Measurements from ENCODE around the gene SLC22A16. TPM values are rescaled to one million over a fixed set of nuclear protein-coding genes. Genes with fewer than 3 reads are reported as not detected.

The SLC22A16 gene
- total RNA-seq, 4 donors from 2014 or later = 0.27 TPM; not detected in 3

DNA sequence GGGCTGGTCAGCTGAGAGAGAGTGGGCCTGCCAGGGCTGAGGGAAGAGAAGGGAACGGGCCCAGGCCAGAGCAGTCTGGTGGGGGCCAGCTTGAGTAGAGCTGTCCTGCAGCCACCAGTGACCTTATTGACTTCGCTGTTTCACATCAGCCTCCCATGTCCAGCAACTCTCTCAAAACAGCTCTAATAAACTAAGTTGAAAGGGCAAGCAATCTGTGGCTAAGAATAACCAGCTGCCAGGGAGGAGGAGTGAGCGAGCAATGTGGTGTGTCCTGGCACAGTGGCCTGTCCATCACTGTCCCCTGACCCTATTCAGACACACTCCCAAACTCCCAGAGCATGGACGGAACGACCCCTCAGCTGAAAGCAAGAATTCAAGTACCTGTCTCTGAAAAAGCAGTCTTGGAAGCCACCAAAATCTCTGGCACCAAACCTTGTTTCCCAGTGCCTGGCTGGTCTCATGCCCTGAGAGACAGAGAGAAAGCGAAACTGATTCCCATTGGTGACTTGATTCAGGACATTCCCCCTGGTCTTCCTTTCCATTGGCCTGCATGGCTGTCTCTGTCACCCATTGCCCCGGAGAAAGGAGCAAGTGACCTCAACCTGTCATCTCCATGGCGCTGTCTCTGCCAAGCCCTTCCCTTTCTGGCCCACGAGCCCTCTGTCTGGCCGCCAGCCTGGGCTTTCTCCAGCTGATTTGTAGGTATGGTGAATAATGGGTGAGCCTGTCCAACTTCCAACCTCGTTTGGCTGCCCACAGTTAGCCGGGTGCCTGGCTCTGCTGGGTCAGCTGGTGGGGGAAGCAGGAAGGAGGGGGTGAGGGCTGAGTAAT lies 61.1 kb downstream of the SLC22A16 start, which contains the start of gene DDO:
Gene DDO, minus strand, starts transcription at position 490 of the 831 bp plus-strand sequence. CDS start 2,113 bp downstream, outside the sequence.
- Histone ChIP-seq H3K4me1 (peaks cover 0 to 16% of the 10 kb centered on the region in 2 donors), H3K27ac (peak within 1 kb of the TSS; percentile 61 to 75 (median 69)), H3K4me3 (replicated peaks in 1 of 3) (peak within 1 kb of the TSS in 1 of 3 donors; percentile 13), H3K9me3 (no peaks in the 10 kb centered on the region), H3K36me3 (no peaks in the 10 kb centered on the region), H3K27me3 (no peaks in the 10 kb centered on the region)
- WGBS, 2 donors = 38 to 47% methylated on average over 10 to 12 of the region's 12 CpGs
- intact Hi-C loops (cut with DNase I) = no loop called here
- peak; percentile 92 to 95 for DNase-seq
- TF ChIP-seq CTCF (IDR thresholded peaks at IDR 0.05) = no peak

DNA sequence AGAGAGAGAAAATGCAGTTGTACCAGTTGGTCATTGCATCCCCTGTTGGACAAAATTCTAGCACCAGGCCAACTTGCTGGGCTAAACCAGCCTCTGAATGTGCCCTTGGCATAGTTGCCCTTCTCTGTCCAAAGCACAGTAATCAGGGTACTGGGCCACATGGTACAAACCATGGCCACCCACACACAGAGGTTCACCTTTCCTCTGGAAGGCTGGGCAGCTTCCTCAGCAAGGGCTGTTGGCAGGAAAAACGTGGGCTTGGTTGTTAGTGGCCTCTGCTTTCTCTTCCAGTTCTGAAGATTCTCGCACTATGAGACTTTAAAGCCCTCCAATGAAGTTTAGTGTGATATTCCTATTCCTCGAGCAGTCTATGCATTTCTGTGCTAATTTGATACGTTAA lies 61.7 kb downstream of the SLC22A16 start:
- no peaks in the 10 kb centered on the region for H3K9me3 ChIP-seq
- no peaks in the 10 kb centered on the region for H3K36me3 ChIP-seq
- H3K27ac ChIP-seq = peak overlapping the region; percentile 49 to 75 (median 69)
- no peak overlapping the region for H3K4me3 ChIP-seq (replicated peaks in 1 of 3)
- peaks cover 0 to 16% of the 10 kb centered on the region in 2 donors for H3K4me1 ChIP-seq
- TF ChIP-seq CTCF (IDR thresholded peaks at IDR 0.05) (no peak), POLR2A (IDR thresholded peaks at IDR 0.05) (no peak)
- no peaks in the 10 kb centered on the region for H3K27me3 ChIP-seq
- intact Hi-C loops (cut with DNase I) = no loop called here
- DNase-seq = no peak
- 65 to 73% methylated on average over 4 of the region's 4 CpGs for WGBS, 2 donors

DNA sequence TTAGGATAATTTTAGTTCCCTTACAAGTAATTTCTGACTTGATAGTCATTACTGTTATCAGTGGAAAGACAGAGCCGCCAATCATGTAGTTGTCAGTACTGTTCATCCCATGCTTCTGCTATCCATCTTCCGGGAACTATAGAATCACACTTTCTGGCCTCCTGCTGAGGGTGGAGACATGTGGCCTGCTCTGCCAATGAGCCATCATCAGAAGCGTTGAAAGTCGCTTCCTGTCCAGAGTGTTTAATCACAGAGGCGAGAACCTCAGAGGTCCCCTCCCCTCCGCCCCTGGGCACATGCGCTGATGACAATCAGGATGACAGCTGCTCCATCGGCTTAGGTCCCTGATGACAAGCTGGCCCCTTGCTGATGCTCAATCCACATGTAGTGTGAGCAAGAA lies 64.1 kb downstream of the SLC22A16 start:
- Histone ChIP-seq H3K4me1 (peaks cover 0 to 16% of the 10 kb centered on the region in 2 donors), H3K27ac (no peak overlapping the region), H3K9me3 (no peaks in the 10 kb centered on the region), H3K4me3 (replicated peaks in 1 of 3) (no peak overlapping the region), H3K36me3 (no peaks in the 10 kb centered on the region), H3K27me3 (no peaks in the 10 kb centered on the region)
- 86 to 88% methylated on average over 6 to 8 of the region's 8 CpGs for WGBS, 2 donors
- intact Hi-C loops (cut with DNase I) = no loop called here
- TF ChIP-seq POLR2A (IDR thresholded peaks at IDR 0.05) = no peak
- TF ChIP-seq CTCF (IDR thresholded peaks at IDR 0.05) = no peak
- DNase-seq = no peak

- 73 to 87% methylated on average over 4 of the region's 4 CpGs for WGBS, 2 donors
- Histone ChIP-seq H3K4me3 (replicated peaks in 1 of 3) (no peak overlapping the region), H3K27me3 (no peaks in the 10 kb centered on the region), H3K9me3 (no peaks in the 10 kb centered on the region), H3K4me1 (peaks cover 0 to 10% of the 10 kb centered on the region in 2 donors), H3K36me3 (no peaks in the 10 kb centered on the region), H3K27ac (no peak overlapping the region)
- intact Hi-C loops (cut with DNase I) = no loop called here
- TF ChIP-seq POLR2A (IDR thresholded peaks at IDR 0.05) (no peak), CTCF (IDR thresholded peaks at IDR 0.05) (no peak)
- DNase-seq = no peak
Observed at GRCh38 chr6:110410511-110410910, 65.9 kb downstream of the SLC22A16 start.

GRCh38 chr6:110409794-110410193 lies 66.6 kb downstream of the SLC22A16 start:
- H3K27ac ChIP-seq = no peak overlapping the region
- no peak overlapping the region for H3K4me3 ChIP-seq (replicated peaks in 1 of 3)
- H3K4me1 ChIP-seq = peaks cover 0 to 6% of the 10 kb centered on the region in 2 donors
- intact Hi-C loops (cut with DNase I) = no loop called here
- H3K36me3 ChIP-seq = no peaks in the 10 kb centered on the region
- no peaks in the 10 kb centered on the region for H3K9me3 ChIP-seq
- no peak for TF ChIP-seq POLR2A (IDR thresholded peaks at IDR 0.05)
- TF ChIP-seq CTCF (IDR thresholded peaks at IDR 0.05) = no peak
- no peak for DNase-seq
- no peaks in the 10 kb centered on the region for H3K27me3 ChIP-seq
